Transverse colon (tissue), 4 donors: ENCODE measurements around the gene TBCD. TPM values are rescaled to one million over a fixed set of nuclear protein-coding genes. Genes with fewer than 3 reads are reported as not detected.
"Not testable (repeated sequence)": the region's sequence is repeated elsewhere in the genome, so short reads cannot be mapped to it uniquely, and the experiment has no call there.

Experiments
- DNase-seq: peaks from one replicate; pipeline ENCODE4 v3.0.0-alpha.2; 2019
- H3K27ac ChIP-seq, 4 donors: fragments of 200-600 bp; sonication (generic); 2 replicates each; pipeline ENCODE4 v1.5.1; 2016 to 2018; ENCODE audit warnings: inconsistent platforms in 4 of 4
- H3K27me3 ChIP-seq: fragments of 200-600 bp; sonication (generic); 2 replicates; pipeline ENCODE4 v1.5.1; 2017; ENCODE audit warnings: inconsistent platforms
- H3K36me3 ChIP-seq, 4 donors: fragments of 200-600 bp; sonication (generic); 2 replicates each; pipeline ENCODE4 v1.5.1; 2017 to 2019; ENCODE audit warnings: inconsistent platforms in 4 of 4
- H3K4me1 ChIP-seq, 4 donors: fragments of 200-600 bp; sonication (generic); 2 replicates each; pipeline ENCODE4 v1.5.1; 2017 to 2020; ENCODE audit warnings: inconsistent platforms in 4 of 4
- H3K4me3 ChIP-seq, 4 donors: fragments of 200-600 bp; sonication (generic); 1 replicate in 1 of 4; 2 replicates in 3 of 4; pipeline versions ENCODE4 v1.5.1 to v1.6.1; 2017 to 2019; ENCODE audit warnings: inconsistent platforms in 4 of 4
- H3K9me3 ChIP-seq, 2 donors: fragments of 200-600 bp; sonication (generic); 2 replicates each; pipeline ENCODE4 v1.5.1; 2017 to 2019; ENCODE audit warnings: inconsistent platforms in 2 of 2
- EP300 ChIP-seq: sonication (generic); formaldehyde crosslinking; IDR thresholded peaks from one replicate; pipeline ENCODE4 v1.6.1; 2017; ENCODE audit warnings: antibody characterized with exemption, low read depth
- POLR2A ChIP-seq: fragments of 450-650 bp; IDR thresholded peaks from one replicate; pipeline ENCODE4 v1.6.1; 2016; ENCODE audit warnings: antibody characterized with exemption, mild to moderate bottlenecking, moderate library complexity
- POLR2AphosphoS5 ChIP-seq, 3 donors: sonication (generic); formaldehyde crosslinking; IDR thresholded peaks; one replicate each; pipeline ENCODE4 v1.6.1; 2016; ENCODE audit warnings: antibody characterized with exemption in 3 of 3
- WGBS, 2 donors: methylation state at CpG; one replicate each; pipeline ENCODE4 v1.1.5; 2018; ENCODE audit warnings: low coverage in 1 of 2; 5-methylcytosine and 5-hydroxymethylcytosine counted together
- in situ Hi-C, 4 donors: fragments of 200-750 bp; cut with MboI; loops; one replicate each; pipeline versions ENCODE4 v1.15.0 to v1.15.1; 2017; ENCODE audit warnings: low sequenced_read_pairs in 3 of 4, low pct_ligation_motif_present in 1 of 4, low pct_unique_long_range_greater_than_20kb in 1 of 4
- intact Hi-C: fragments of 100-400 bp; cut with DNase I; formaldehyde crosslinking; loops from one replicate; pipeline ENCODE4 v1.15.1; 2023; ENCODE audit warnings: low total_unique reads
- total RNA-seq, 4 donors: library from RNA; depleted of rRNA; stranded (reverse); fragments of >200 nt; gene quantifications; one replicate each; pipeline ENCODE4 v1.1.0, GENCODE V29; 2016
- TF ChIP-seq, protein P1 (sequence below), 5 experiments: fragments of 200-600 bp in 3 of 5; fragments of 450-650 bp in 2 of 5; sonication (generic) in 3 of 5; IDR thresholded peaks; 1 replicate in 2 of 5; 2 replicates in 3 of 5; pipeline ENCODE4 v1.5.1; 2016 to 2017; ENCODE audit warnings: antibody characterized with exemption in 5 of 5, inconsistent platforms in 3 of 5, mild to moderate bottlenecking in 2 of 5, moderate library complexity in 1 of 5

The TBCD gene
- total RNA-seq, 4 donors from 2014 or later, result 38.6 to 104 (median 39.8) TPM

DNA sequence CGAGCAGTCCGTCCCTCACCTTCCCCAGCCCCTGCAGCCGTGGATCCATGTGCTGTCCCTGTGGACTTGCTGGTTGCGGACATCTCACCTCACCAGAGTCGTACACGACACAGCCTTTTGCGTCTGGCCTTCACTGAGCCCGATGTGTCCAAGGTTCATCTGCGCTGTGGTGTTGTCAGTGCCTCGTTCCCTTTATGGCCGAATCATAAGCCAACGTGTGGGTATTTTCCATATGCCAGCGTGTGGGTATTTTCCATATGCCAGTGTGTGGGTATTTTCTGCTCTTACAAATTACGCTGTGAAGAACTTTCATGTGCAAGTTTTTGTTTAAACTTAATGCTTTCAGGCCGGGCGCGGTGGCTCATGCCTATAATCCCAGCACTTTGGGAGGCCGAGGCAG lies 31.6 kb downstream of the TBCD start:
- H3K27ac ChIP-seq, result no peak overlapping the region
- H3K4me1 ChIP-seq, result peaks cover 0 to 7% (median 2%) of the 10 kb centered on the region in 4 donors
- no peaks in the 10 kb centered on the region for H3K27me3 ChIP-seq
- intact Hi-C loops, result no loop called here
- no peak for DNase-seq
- H3K36me3 ChIP-seq, result no peaks in the 10 kb centered on the region
- no peaks in the 10 kb centered on the region for H3K9me3 ChIP-seq
- in situ Hi-C loops, result no loop called here
- 91 to 92% methylated on average over 13 to 18 of the region's 18 CpGs for WGBS, 2 donors
- TF ChIP-seq POLR2AphosphoS5 (IDR thresholded peaks at IDR 0.05) (no peak), POLR2A (no peak), EP300 (no peak)
- TF ChIP-seq, protein P1, sequence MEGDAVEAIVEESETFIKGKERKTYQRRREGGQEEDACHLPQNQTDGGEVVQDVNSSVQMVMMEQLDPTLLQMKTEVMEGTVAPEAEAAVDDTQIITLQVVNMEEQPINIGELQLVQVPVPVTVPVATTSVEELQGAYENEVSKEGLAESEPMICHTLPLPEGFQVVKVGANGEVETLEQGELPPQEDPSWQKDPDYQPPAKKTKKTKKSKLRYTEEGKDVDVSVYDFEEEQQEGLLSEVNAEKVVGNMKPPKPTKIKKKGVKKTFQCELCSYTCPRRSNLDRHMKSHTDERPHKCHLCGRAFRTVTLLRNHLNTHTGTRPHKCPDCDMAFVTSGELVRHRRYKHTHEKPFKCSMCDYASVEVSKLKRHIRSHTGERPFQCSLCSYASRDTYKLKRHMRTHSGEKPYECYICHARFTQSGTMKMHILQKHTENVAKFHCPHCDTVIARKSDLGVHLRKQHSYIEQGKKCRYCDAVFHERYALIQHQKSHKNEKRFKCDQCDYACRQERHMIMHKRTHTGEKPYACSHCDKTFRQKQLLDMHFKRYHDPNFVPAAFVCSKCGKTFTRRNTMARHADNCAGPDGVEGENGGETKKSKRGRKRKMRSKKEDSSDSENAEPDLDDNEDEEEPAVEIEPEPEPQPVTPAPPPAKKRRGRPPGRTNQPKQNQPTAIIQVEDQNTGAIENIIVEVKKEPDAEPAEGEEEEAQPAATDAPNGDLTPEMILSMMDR (IDR thresholded peaks at IDR 0.05), result no peak
- no peak overlapping the region for H3K4me3 ChIP-seq

DNA sequence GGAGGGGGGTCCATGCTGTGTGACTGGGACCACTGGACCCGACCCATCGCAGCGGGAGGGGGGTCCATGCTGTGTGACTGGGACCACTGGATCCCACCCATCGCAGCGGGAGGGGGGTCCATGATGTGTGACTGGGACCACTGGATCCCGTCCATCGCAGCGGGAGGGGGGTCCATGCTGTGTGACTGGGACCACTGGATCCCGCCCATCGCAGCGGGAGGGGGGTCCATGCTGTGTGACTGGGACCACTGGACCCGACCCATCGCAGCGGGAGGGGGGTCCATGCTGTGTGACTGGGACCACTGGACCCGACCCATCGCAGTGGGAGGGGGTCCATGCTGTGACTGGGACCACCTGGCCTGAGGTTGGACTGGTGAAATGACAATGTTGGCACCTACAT lies 33.7 kb downstream of the TBCD start:
- H3K9me3 ChIP-seq, H3K4me1 ChIP-seq, H3K27ac ChIP-seq, intact Hi-C loops, DNase-seq, in situ Hi-C loops, H3K36me3 ChIP-seq, H3K27me3 ChIP-seq, H3K4me3 ChIP-seq: not testable (repeated sequence)
- 100% methylated on average over 7 of the region's 16 CpGs; no CpG with 5 or more reads in 1 of the 2 donors for WGBS, 2 donors

DNA sequence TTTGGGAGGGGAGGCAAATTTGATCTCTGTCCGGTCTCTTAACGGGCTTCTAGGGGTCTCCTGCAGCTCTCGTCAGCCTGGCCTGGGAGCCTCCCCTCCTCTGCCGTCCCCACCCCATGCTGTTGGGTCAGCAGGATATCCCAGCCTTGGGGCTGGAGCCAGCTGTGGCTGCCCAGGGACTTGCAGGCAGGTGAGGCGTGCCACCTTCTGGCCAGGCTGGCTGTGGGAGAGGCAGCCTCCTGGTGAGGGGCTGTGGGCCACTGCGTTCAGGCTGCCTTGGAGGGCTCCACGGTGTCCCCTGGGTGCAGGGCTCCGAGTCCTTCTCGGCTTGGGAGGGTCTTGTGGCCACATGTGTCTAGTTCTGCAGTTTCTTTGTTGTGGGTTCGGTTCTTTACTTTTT lies 34.6 kb downstream of the TBCD start:
- no peaks in the 10 kb centered on the region for H3K36me3 ChIP-seq
- no peak for DNase-seq
- no peaks in the 10 kb centered on the region for H3K27me3 ChIP-seq
- H3K4me3 ChIP-seq, result no peak overlapping the region
- intact Hi-C loops, result no loop called here
- TF ChIP-seq, protein P1 (IDR thresholded peaks at IDR 0.05), result no peak
- TF ChIP-seq POLR2AphosphoS5 (IDR thresholded peaks at IDR 0.05) (no peak), EP300 (no peak), POLR2A (no peak)
- no peak overlapping the region for H3K27ac ChIP-seq
- no peaks in the 10 kb centered on the region for H3K9me3 ChIP-seq
- in situ Hi-C loops, result no loop called here
- 96 to 100% methylated on average over 2 to 10 of the region's 10 CpGs for WGBS, 2 donors
- peaks cover 0 to 7% (median 2%) of the 10 kb centered on the region in 4 donors for H3K4me1 ChIP-seq

DNA sequence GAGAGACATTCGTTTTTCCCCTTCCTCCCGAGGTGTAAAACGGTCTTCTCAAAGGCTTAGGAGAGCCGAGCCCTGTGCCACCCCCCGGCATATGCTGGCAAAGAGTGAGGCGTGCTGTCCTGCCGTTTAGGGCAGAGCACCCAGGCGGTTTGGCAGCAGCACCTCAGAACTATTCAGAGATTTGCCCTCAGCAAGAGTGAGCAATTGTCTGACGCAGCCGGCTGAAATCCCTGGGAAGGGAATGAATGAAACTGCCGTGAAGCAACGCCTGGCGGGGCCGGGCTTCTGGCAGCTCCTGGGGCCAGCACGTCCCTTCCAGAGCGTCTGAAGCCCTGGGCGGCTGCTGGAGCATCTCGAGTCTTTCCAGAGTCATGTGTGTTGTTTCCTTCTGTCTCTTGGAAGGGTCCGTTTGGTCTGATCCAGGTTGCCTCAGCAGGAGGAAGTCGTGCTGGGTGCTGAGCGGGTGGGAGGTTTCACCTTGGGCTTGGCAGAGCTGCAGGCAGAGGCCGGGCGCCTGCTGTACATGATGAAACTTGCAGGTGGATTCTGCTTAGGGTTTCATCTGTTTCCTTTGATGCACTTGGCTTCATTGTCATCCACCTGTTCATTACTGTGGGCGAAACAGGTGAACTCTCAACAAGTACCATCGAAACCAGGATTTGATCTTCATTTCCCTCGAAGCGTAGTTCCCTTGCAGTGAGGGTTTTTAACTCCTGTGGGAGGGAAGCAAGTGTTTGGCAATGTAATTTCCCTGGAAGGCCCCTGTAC lies 35.4 kb downstream of the TBCD start:
- no peaks in the 10 kb centered on the region for H3K36me3 ChIP-seq
- no peak overlapping the region for H3K27ac ChIP-seq
- no peaks in the 10 kb centered on the region for H3K27me3 ChIP-seq
- peaks cover 0 to under 1% (median 0%) of the 10 kb centered on the region in 4 donors for H3K4me1 ChIP-seq
- intact Hi-C loops, result no loop called here
- TF ChIP-seq EP300, result no peak
- peak in 1 of 3 donors; percentile 7 for TF ChIP-seq POLR2AphosphoS5 (IDR thresholded peaks at IDR 0.05)
- in situ Hi-C loops, result no loop called here
- DNase-seq, result peak; percentile 34
- no peak overlapping the region for H3K4me3 ChIP-seq
- 80% methylated on average over 27 of the region's 27 CpGs; no CpG with 5 or more reads in 1 of the 2 donors for WGBS, 2 donors
- H3K9me3 ChIP-seq, result no peaks in the 10 kb centered on the region

DNA sequence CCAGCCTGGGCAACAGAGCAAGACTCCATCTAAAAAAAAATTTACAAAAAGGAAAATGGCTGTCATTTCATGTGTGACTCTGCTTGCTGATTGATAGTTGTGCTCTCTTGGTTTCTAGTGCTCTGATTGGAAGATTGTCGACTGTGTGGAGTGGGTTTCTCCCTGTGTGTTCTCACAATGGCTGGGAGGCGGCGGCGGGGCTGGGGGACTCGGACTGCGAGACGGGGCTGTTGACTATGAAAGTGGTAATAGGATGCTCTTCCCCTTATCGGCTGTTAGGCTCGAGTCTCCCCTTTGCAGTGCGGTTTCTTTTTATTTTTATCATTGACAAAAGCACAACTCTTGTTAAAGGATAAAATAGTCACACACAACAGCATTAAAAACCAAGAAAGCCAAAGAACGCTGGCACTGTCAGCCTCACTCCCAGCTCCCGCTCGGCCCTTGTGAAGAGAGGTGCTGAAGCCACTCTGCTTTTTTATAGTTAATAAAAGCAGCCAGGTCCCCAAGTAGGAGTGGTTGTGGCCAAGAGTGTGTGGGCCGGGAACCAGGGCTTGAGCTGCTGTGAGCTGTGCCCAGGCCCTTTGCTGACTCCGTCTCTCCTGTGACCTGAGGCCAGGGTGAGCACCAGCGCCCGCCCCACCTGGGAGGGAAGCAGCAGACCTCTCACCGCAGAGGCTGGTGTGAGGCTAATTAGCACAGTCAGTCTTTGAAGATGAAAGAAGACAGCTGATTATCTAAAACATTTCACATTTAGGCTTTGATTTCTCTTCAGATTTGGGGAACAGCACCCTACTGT lies 36.5 kb downstream of the TBCD start:
- Histone ChIP-seq H3K4me3 (no peak overlapping the region), H3K36me3 (no peaks in the 10 kb centered on the region), H3K27me3 (no peaks in the 10 kb centered on the region), H3K4me1 (peaks cover 0 to under 1% (median 0%) of the 10 kb centered on the region in 4 donors), H3K9me3 (no peaks in the 10 kb centered on the region), H3K27ac (no peak overlapping the region)
- in situ Hi-C loops (no loop called here), intact Hi-C loops (no loop called here)
- TF ChIP-seq EP300 (no peak), POLR2AphosphoS5 (IDR thresholded peaks at IDR 0.05) (no peak), POLR2A (no peak)
- TF ChIP-seq, protein P1 (IDR thresholded peaks at IDR 0.05), result no peak
- 94 to 100% methylated on average over 6 to 18 of the region's 18 CpGs for WGBS, 2 donors
- no peak for DNase-seq
